SH-SY5Y (cell line): ENCODE results near the gene UNC79.

Experiments
- GATA2 ChIP-seq: IDR thresholded peaks from 2 replicates; pipeline ENCODE4 v1.6.1; 2011; ENCODE audit warnings: mild to moderate bottlenecking, low read depth, low read length
- GATA3 ChIP-seq: IDR thresholded peaks from 2 replicates; pipeline ENCODE4 v1.6.1; 2011; ENCODE audit warnings: low read depth, mild to moderate bottlenecking, low read length, moderate library complexity

Gene UNC79

DNA sequence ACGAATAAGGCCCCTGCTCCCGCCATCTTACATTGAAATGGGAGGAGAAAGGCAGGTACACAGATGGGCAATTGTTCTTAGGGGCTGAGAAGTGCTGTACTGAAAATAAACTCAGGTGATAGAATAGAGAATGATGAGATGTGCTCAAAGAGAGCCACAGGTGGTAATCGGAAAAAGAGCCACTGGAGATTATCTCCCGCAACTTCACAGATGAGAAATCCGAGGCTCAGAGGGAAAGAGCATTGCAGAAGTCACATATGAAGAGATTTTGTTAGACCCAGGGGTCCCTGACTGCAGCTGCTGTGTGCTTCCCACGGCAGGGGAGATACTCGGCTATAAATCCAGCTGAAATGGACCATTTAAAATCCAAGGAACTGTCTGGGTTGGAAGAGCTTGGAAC lies 283.9 kb downstream of the UNC79 start:
- TF ChIP-seq GATA2 (no peak), GATA3 (no peak)

GRCh38 chr14:93715279-93715927 lies 284.7 kb downstream of the UNC79 start:
- TF ChIP-seq GATA2 (no peak), GATA3 (no peak)

- TF ChIP-seq GATA2 = no peak
- TF ChIP-seq GATA3 = no peak
These were observed 285.4 kb downstream of the UNC79 start for GRCh38 chr14:93716002-93716745.

DNA sequence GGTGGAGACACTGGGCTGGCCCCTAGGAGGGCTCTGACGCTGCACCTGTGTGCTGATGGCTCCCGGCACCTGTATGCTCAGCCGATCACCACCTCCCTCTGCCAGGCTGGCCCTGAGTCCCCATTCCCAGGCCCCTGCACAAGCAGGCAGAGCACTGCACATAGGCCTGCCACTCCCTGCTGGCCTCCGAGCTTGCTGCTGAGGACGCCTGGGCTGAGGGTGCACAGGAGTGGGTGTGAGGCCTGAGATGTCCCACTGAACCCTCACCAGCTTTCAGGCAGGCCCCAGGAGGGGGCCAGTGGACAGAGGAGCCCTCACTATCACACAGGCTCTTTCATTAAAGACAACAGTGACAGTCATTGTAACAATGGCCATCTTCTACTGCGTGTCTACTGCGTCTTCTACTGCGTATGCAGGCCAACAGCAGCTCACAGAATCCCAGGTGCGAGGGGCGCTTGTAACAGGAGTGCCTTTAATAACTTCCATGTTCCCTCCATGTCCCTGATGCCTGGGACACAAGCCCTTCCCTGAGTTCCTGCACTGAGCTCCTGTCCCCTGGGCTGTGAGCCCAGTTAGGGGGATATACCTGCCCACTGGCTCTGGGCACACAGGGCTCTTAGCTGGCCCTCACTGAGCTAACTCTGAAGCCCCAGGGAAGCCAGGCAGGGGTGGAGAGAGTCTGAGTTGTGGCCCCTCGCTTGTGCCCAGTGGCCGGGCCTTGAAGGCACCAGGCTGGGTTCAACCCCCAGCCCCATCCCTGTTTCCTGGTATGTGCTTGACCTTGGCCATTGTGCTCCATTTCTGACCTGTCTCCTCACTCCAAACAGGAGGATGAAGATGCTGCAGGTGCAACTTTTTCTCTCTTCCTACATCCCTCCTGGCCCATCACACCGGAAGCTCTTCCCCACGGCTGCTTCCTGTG lies 286.3 kb downstream of the UNC79 start:
- TF ChIP-seq GATA3 = no peak
- no peak for TF ChIP-seq GATA2

DNA sequence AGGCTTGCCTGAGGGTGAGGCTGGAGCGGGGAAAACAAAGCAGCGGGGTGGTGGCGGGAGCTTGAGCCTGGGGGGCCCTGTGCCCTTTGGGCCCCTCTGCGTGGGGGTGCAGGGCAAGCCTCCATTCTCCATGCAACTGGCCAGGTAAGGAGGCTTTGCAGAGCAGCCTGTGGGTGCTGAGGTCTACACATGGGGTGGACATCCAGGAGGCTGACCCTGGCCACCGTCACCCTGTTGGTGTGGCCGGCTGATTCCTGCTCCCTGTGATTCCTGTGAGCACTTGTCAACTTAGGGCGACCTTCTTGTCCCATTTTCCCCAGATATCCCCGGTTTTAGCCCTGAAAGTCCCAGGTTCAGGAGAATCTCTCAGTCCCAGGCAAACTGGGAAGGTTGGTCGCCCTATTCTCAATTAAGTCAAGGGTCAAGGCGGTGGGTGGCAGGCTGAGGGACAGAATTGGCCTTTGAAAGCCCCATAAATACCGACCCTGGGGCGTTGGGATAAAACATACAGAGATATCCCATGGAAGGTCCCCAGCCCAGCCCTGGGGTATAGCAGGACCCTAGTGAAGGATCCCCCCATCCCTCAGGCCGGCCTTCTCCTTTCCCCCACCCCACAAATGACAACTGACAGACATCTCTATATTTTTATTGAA lies 287.1 kb downstream of the UNC79 start:
- TF ChIP-seq GATA3 (no peak), GATA2 (no peak)

- TF ChIP-seq GATA2 (no peak), GATA3 (no peak)
These were observed 288.5 kb downstream of the UNC79 start for GRCh38 chr14:93719256-93719655.

DNA sequence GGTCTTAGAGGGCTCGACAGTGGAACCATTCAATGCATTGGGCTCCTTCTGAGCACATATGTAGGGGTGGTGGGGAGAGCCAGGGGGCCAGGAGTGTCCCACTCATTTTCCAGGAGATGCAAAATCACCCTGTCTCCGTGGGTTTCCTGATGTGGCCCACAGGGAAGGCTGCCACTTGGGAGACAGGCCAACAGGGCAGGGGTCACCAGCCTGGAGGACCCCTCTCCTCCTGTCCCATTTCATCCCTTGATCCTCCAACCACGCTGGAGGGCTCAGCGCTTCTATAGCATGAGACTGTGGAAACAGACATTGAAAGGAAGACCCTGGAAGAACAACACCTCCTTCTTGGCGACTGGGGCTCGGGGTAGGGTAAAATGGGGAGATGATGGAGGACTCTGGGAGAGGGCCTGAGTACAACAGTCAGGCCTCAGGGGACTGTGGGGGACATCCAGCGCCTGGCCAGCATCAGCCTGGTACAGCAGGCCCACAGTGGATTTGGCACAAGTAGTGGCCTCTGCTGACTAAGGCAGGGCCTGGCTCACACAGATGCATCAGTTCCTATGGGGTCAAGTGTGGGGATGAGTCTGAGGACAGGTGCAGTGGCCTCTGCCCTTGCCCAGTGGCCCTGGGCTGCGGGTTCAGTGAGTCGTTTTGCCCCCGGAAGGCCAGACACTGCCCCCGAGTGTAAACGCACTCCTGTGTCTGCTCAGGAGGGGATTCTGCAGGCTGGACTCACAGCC lies 289.5 kb downstream of the UNC79 start:
- no peak for TF ChIP-seq GATA2
- no peak for TF ChIP-seq GATA3

- TF ChIP-seq GATA3 = no peak
- no peak for TF ChIP-seq GATA2
These were observed 290.3 kb downstream of the UNC79 start for GRCh38 chr14:93720981-93721483.

DNA sequence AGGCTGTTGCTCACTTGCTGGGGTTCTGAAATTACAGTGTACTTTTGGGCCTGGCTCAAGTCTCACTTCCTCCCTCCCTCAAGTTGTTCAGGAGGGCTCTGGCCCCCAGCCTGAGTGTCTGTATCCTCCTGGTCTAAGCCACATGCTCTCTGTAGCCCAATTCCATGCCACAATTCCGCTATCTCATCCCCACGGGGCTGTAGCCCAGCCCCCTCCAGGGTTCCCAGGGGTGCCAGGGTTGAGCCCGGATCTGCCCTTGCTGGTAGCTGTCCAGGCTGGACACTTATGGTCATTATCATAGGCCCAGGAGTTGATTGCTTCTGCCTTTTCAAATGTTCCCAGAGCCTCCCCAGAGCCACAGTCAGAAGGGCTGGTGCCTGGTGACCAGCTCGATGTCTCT lies 292.3 kb downstream of the UNC79 start:
- TF ChIP-seq GATA2 (no peak), GATA3 (no peak)

- TF ChIP-seq GATA3 = no peak
- TF ChIP-seq GATA2 = no peak
These were observed 294.4 kb downstream of the UNC79 start for GRCh38 chr14:93725002-93725582.

DNA sequence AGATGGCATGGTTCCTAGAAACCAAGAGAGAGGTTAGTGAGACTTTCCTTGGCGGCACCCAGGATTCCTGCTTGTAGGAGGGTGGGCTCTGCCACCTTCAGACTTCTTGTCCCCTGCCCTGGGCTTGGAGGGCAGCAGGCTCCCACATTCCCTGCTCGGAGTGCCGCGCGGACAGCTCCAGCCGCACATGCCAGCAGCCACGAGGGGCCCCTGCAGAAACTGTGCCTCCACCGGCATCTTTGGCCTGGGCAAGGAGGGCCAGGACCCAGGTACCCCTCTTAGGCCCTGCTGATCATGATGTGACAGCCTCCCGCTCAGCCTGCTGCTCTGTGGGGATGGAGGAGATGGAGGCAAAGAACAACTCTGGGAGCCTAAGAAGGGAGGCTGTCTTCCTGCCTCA lies 295.3 kb downstream of the UNC79 start:
- TF ChIP-seq GATA3 = no peak
- TF ChIP-seq GATA2 = no peak

- TF ChIP-seq GATA2 (no peak), GATA3 (no peak)
These were observed 296.5 kb downstream of the UNC79 start for GRCh38 chr14:93727039-93727740.
